ENCODE measurements around the gene TACR1. TPM values are rescaled to one million over a fixed set of nuclear protein-coding genes. Genes with fewer than 3 reads are reported as not detected.

Gene TACR1
- polyA plus RNA-seq, 1 of the 3 experiments (the other 2 are of a cell fraction): under 0.01 TPM

DNA sequence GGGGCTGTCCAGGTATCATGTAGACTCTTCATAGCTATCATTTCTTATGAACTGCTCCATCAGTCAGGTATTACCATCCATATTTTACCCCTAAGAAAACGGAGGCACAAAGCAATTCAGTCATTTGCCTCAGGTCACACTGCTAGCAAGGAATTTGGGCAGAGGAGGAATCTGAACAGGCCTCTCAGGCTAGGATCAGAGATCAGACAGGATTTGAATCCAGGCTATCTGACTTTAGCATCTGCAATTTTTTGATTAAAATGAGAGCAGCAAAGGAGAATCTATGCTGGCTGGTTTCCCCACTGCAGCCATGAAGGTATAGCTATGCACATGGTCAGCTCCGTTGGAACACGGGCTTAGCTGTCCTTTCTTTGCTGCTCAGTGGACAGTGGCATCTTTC is 60.1 kb downstream of the TACR1 start:
- Histone ChIP-seq H3K4me1 (ENCODE audit: control insufficient read depth in 1 of 2, insufficient read depth in 2 of 2, low read depth in 1 of 2, low read length in 1 of 2) (no peaks in the 10 kb centered on the region), H3K9me3 (no peaks in the 10 kb centered on the region), H3K9ac (no peak overlapping the region), H3K79me2 (ENCODE audit: insufficient read depth) (no peaks in the 10 kb centered on the region), H2AFZ (ENCODE audit: low read depth) (no peak overlapping the region), H3K36me3 (replicated peaks in 1 of 2; ENCODE audit: control insufficient read depth in 1 of 2, insufficient read depth in 2 of 2, low read length in 1 of 2) (no peaks in the 10 kb centered on the region), H3K4me2 (no peak overlapping the region), H3F3A (replicated peaks; ENCODE audit: insufficient read depth) (no peaks in the 10 kb centered on the region), H3K27ac (ENCODE audit: low read depth in 2 of 2, low read length in 1 of 2) (no peak overlapping the region), H3K27me3 (ENCODE audit: insufficient read depth) (no peaks in the 10 kb centered on the region), H4K20me1 (ENCODE audit: insufficient read depth) (no peaks in the 10 kb centered on the region), H3K4me3 (ENCODE audit: low read depth in 2 of 2, low read length in 1 of 2) (no peak overlapping the region), H3K9me2 (no peaks in the 10 kb centered on the region)
- no peak for DNase-seq
- WGBS (ENCODE audit: low lambda C conversion rate): 75% methylated on average over 3 of the region's 3 CpGs
- POLR2A ChIA-PET: no interaction called here
- TF ChIP-seq FOXM1 (IDR thresholded peaks at IDR 0.05; ENCODE audit: low read depth): no peak
- TF ChIP-seq NRF1 (IDR thresholded peaks at IDR 0.05; ENCODE audit: low read depth, low read length): no peak
- TF ChIP-seq MEF2A (IDR thresholded peaks at IDR 0.05; ENCODE audit: borderline replicate concordance, low read depth): no peak
- TF ChIP-seq POLR2AphosphoS5 (IDR thresholded peaks at IDR 0.05; ENCODE audit: low read depth, low read length): no peak
- TF ChIP-seq FOSL2 (IDR thresholded peaks at IDR 0.05; ENCODE audit: borderline replicate concordance, low read depth): no peak
- no peak for TF ChIP-seq GABPA (IDR thresholded peaks at IDR 0.05; ENCODE audit: low read depth)
- TF ChIP-seq SIN3A (IDR thresholded peaks at IDR 0.05; ENCODE audit: borderline replicate concordance, low read depth, low read length): no peak
- no peak for TF ChIP-seq EZH2phosphoT487 (IDR thresholded peaks at IDR 0.05; ENCODE audit: borderline replicate concordance, low read depth)
- no peak for TF ChIP-seq RCOR1 (IDR thresholded peaks at IDR 0.05; ENCODE audit: low read length)
- no peak for TF ChIP-seq CHD2 (IDR thresholded peaks at IDR 0.05; ENCODE audit: low read length, partially characterized antibody)
- no peak for TF ChIP-seq GATA2 (CRISPR knock-in tag; IDR thresholded peaks at IDR 0.05)
- TF ChIP-seq RFX5 (IDR thresholded peaks at IDR 0.05; ENCODE audit: low read length): no peak
- no peak for TF ChIP-seq FOXJ3 (CRISPR knock-in tag; IDR thresholded peaks at IDR 0.05)
- CTCF ChIA-PET: interaction anchor here (0.9 kb wide), 1 partner anchor 60 kb away, joined by 3 read pairs; the partner anchor contains the start of gene TACR1

- Histone ChIP-seq H2AFZ (ENCODE audit: low read depth) (no peak overlapping the region), H3K27ac (ENCODE audit: low read depth in 2 of 2, low read length in 1 of 2) (no peak overlapping the region), H3K27me3 (ENCODE audit: insufficient read depth) (no peaks in the 10 kb centered on the region), H3K4me3 (ENCODE audit: low read depth in 2 of 2, low read length in 1 of 2) (no peak overlapping the region), H3K79me2 (ENCODE audit: insufficient read depth) (no peaks in the 10 kb centered on the region), H3K9me3 (no peaks in the 10 kb centered on the region), H3K36me3 (replicated peaks in 1 of 2; ENCODE audit: control insufficient read depth in 1 of 2, insufficient read depth in 2 of 2, low read length in 1 of 2) (no peaks in the 10 kb centered on the region), H3F3A (replicated peaks; ENCODE audit: insufficient read depth) (no peaks in the 10 kb centered on the region), H3K4me2 (no peak overlapping the region), H4K20me1 (ENCODE audit: insufficient read depth) (no peaks in the 10 kb centered on the region), H3K9me2 (no peaks in the 10 kb centered on the region), H3K9ac (no peak overlapping the region), H3K4me1 (ENCODE audit: control insufficient read depth in 1 of 2, insufficient read depth in 2 of 2, low read depth in 1 of 2, low read length in 1 of 2) (no peaks in the 10 kb centered on the region)
- no peak for TF ChIP-seq TEAD4 (IDR thresholded peaks at IDR 0.05; ENCODE audit: borderline replicate concordance, insufficient read depth)
- TF ChIP-seq, protein P1, sequence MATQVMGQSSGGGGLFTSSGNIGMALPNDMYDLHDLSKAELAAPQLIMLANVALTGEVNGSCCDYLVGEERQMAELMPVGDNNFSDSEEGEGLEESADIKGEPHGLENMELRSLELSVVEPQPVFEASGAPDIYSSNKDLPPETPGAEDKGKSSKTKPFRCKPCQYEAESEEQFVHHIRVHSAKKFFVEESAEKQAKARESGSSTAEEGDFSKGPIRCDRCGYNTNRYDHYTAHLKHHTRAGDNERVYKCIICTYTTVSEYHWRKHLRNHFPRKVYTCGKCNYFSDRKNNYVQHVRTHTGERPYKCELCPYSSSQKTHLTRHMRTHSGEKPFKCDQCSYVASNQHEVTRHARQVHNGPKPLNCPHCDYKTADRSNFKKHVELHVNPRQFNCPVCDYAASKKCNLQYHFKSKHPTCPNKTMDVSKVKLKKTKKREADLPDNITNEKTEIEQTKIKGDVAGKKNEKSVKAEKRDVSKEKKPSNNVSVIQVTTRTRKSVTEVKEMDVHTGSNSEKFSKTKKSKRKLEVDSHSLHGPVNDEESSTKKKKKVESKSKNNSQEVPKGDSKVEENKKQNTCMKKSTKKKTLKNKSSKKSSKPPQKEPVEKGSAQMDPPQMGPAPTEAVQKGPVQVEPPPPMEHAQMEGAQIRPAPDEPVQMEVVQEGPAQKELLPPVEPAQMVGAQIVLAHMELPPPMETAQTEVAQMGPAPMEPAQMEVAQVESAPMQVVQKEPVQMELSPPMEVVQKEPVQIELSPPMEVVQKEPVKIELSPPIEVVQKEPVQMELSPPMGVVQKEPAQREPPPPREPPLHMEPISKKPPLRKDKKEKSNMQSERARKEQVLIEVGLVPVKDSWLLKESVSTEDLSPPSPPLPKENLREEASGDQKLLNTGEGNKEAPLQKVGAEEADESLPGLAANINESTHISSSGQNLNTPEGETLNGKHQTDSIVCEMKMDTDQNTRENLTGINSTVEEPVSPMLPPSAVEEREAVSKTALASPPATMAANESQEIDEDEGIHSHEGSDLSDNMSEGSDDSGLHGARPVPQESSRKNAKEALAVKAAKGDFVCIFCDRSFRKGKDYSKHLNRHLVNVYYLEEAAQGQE (IDR thresholded peaks at IDR 0.05; ENCODE audit: low read depth, low read length): no peak
- no peak for TF ChIP-seq TAF1 (IDR thresholded peaks at IDR 0.05; ENCODE audit: borderline replicate concordance, low read depth, low read length)
- TF ChIP-seq SIN3A (IDR thresholded peaks at IDR 0.05; ENCODE audit: borderline replicate concordance, low read depth, low read length): no peak
- no peak for TF ChIP-seq GABPA (IDR thresholded peaks at IDR 0.05; ENCODE audit: low read depth)
- TF ChIP-seq, protein P2, sequence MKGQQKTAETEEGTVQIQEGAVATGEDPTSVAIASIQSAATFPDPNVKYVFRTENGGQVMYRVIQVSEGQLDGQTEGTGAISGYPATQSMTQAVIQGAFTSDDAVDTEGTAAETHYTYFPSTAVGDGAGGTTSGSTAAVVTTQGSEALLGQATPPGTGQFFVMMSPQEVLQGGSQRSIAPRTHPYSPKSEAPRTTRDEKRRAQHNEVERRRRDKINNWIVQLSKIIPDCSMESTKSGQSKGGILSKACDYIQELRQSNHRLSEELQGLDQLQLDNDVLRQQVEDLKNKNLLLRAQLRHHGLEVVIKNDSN (IDR thresholded peaks at IDR 0.05; ENCODE audit: borderline replicate concordance, low read depth): no peak
- TF ChIP-seq FOXM1 (IDR thresholded peaks at IDR 0.05; ENCODE audit: low read depth): no peak
- TF ChIP-seq TCF12 (IDR thresholded peaks at IDR 0.05): no peak
- no peak for TF ChIP-seq NRF1 (IDR thresholded peaks at IDR 0.05; ENCODE audit: low read depth, low read length)
- CTCF ChIA-PET: interaction anchor here (0.9 kb wide), 1 partner anchor 61 kb away, joined by 3 read pairs; the partner anchor contains the start of gene TACR1
- no peak for DNase-seq
- 90% methylated on average over 1 of the region's 1 CpG for WGBS (ENCODE audit: low lambda C conversion rate)
- POLR2A ChIA-PET: no interaction called here
Measured at GRCh38 chr2:75138528-75138927, 60.8 kb downstream of the TACR1 start.
